ENCODE measurements around the gene GALNT17. TPM values are rescaled to one million over a fixed set of nuclear protein-coding genes. Genes with fewer than 3 reads are reported as not detected.

The GALNT17 gene
- polyA plus RNA-seq, 2 of the 4 experiments (the other 2 are of a cell fraction): not detected

- CTCF ChIA-PET: no interaction called here
These were observed 525.4 kb downstream of the GALNT17 start for GRCh38 chr7:71657386-71657785.

GRCh38 chr7:71659622-71660021 lies 527.7 kb downstream of the GALNT17 start:
- no peak for FAIRE-seq
- no peak for ATAC-seq
- WGBS (ENCODE audit: missing lambda C conversion rate): 36% methylated on average over 2 of the region's 2 CpGs
- Histone ChIP-seq H3K4me3 (no peak overlapping the region), H3K27ac (no peak overlapping the region), H3K4me1 (no peaks in the 10 kb centered on the region), H3K9me3 (no peaks in the 10 kb centered on the region; the same call in 2 of the 3 replicates), H3K4me2 (no peak overlapping the region)
- CTCF ChIA-PET: no interaction called here
- POLR2A ChIA-PET: no interaction called here
- TF ChIP-seq RNF2 (IDR thresholded peaks at IDR 0.05; ENCODE audit: borderline replicate concordance, low read depth) (no peak), PBX3 (IDR thresholded peaks at IDR 0.05) (no peak), EP300 (IDR thresholded peaks at IDR 0.05) (no peak), GATA3 (IDR thresholded peaks at IDR 0.05; ENCODE audit: borderline replicate concordance) (no peak), CBX2 (IDR thresholded peaks at IDR 0.05; ENCODE audit: borderline replicate concordance, low read depth) (no peak), CHD4 (IDR thresholded peaks at IDR 0.05; ENCODE audit: borderline replicate concordance) (no peak), KDM5A (IDR thresholded peaks at IDR 0.05) (no peak), JUNB (IDR thresholded peaks at IDR 0.05) (no peak), ESRRA (IDR thresholded peaks at IDR 0.05; ENCODE audit: borderline replicate concordance, low read length) (no peak), SREBF2 (IDR thresholded peaks at IDR 0.05) (no peak), KDM1A (IDR thresholded peaks at IDR 0.05; ENCODE audit: low read depth) (no peak), JUN (IDR thresholded peaks at IDR 0.05) (no peak), CHD2 (IDR thresholded peaks at IDR 0.05; ENCODE audit: low read length, partially characterized antibody) (no peak), MAX (IDR thresholded peaks at IDR 0.05) (no peak), RFX5 (IDR thresholded peaks at IDR 0.05) (no peak), CEBPB (IDR thresholded peaks at IDR 0.05) (no peak), EHF (CRISPR knock-in tag; IDR thresholded peaks at IDR 0.05) (no peak), BHLHE40 (IDR thresholded peaks at IDR 0.05; ENCODE audit: low read depth, low read length) (no peak), USF2 (IDR thresholded peaks at IDR 0.05) (no peak)
- no peak for DNase-seq (ENCODE audit: low read depth in 1 of 2, low spot score in 1 of 2)

More at GRCh38 chr7:71657386-71657785, 525.4 kb downstream of the GALNT17 start:
- DNase-seq (ENCODE audit: low read depth in 1 of 2, low spot score in 1 of 2) (no peak), FAIRE-seq (no peak), ATAC-seq (no peak)
- H3K4me1 ChIP-seq: no peaks in the 10 kb centered on the region
- POLR2A ChIA-PET: no interaction called here
- no peak overlapping the region for H3K27ac ChIP-seq
- no peak overlapping the region for H3K4me3 ChIP-seq
- H3K9me3 ChIP-seq: no peaks in the 10 kb centered on the region; the same call in 2 of the 3 replicates
- WGBS (ENCODE audit: missing lambda C conversion rate): 0% methylated on average over 1 of the region's 1 CpG
- no peak overlapping the region for H3K4me2 ChIP-seq
- no peak for TF ChIP-seq RCOR1 (IDR thresholded peaks at IDR 0.05; ENCODE audit: low read depth, low read length)
- TF ChIP-seq ZFP36 (IDR thresholded peaks at IDR 0.05; ENCODE audit: borderline replicate concordance, partially characterized antibody): no peak
- no peak for TF ChIP-seq CBX2 (IDR thresholded peaks at IDR 0.05; ENCODE audit: borderline replicate concordance, low read depth)
- no peak for TF ChIP-seq KDM5A (IDR thresholded peaks at IDR 0.05)

- Histone ChIP-seq H3K4me1 (no peaks in the 10 kb centered on the region), H3K27ac (no peak overlapping the region), H3K9me3 (no peaks in the 10 kb centered on the region; the same call in 2 of the 3 replicates), H3K4me3 (no peak overlapping the region), H3K4me2 (no peak overlapping the region)
- CTCF ChIA-PET: no interaction called here
- FAIRE-seq (no peak), ATAC-seq (no peak), DNase-seq (ENCODE audit: low read depth in 1 of 2, low spot score in 1 of 2) (no peak)
- WGBS (ENCODE audit: missing lambda C conversion rate): 86% methylated on average over 1 of the region's 1 CpG
- no peak for TF ChIP-seq FOSL2 (IDR thresholded peaks at IDR 0.05)
- TF ChIP-seq FOSL2 (CRISPR knock-in tag; IDR thresholded peaks at IDR 0.05): no peak
- POLR2A ChIA-PET: no interaction called here
These were observed 529.8 kb downstream of the GALNT17 start for GRCh38 chr7:71661671-71662224.
